Right lobe of liver (tissue), 6 donors: ENCODE results near the gene ATP13A3. TPM values are rescaled to one million over a fixed set of nuclear protein-coding genes. Genes with fewer than 3 reads are reported as not detected.

Experiments used
- ATAC-seq, 4 donors: fragments of 200-7000 bp; cut with Tn5 transposase; one replicate each; pipeline ENCODE4 v1.9.1; 2020; ENCODE audit warnings: mild to moderate bottlenecking in 4 of 4, moderate library complexity in 4 of 4
- DNase-seq, 3 donors: peaks; one replicate each; pipeline ENCODE4 v3.0.0-alpha.2; 2020
- H3K27ac ChIP-seq, 3 donors: fragments of 200-600 bp; one replicate each; pipeline ENCODE4 v1.8.0; 2022
- H3K27me3 ChIP-seq, 2 donors: fragments of 200-600 bp; one replicate each; pipeline ENCODE4 v1.8.0; 2022
- H3K36me3 ChIP-seq, 4 donors: fragments of 200-600 bp; sonication (generic) in 1 of 4; one replicate each; pipeline versions ENCODE4 v1.5.1 to v1.8.0; 2017 to 2022; ENCODE audit warnings: control low read depth in 1 of 4
- H3K4me1 ChIP-seq, 4 donors: fragments of 200-600 bp; sonication (generic) in 1 of 4; one replicate each; pipeline versions ENCODE4 v1.5.1 to v1.8.0; 2017 to 2022; ENCODE audit warnings: control low read depth in 1 of 4
- H3K4me3 ChIP-seq, 3 donors: fragments of 200-600 bp; one replicate each; pipeline ENCODE4 v1.8.0; 2022
- H3K9me3 ChIP-seq, 4 donors: fragments of 200-600 bp; sonication (generic) in 1 of 4; one replicate each; pipeline versions ENCODE4 v1.5.1 to v1.8.0; 2017 to 2022; ENCODE audit warnings: control low read depth in 1 of 4
- POLR2A ChIP-seq: fragments of 450-650 bp; IDR thresholded peaks from one replicate; pipeline ENCODE4 v1.6.1; 2017; ENCODE audit warnings: antibody characterized with exemption, mild to moderate bottlenecking
- WGBS: methylation state at CpG from one replicate; pipeline ENCODE4 v1.1.6; 2018; ENCODE audit warnings: low coverage, low lambda C conversion rate; ENCODE audit not compliant: insufficient coverage; ENCODE audit errors: missing lambda C conversion rate; 5-methylcytosine and 5-hydroxymethylcytosine counted together
- intact Hi-C, 2 donors: fragments of 100-400 bp; cut with DNase I; formaldehyde crosslinking; loops; one replicate each; pipeline versions ENCODE4 v1.11.2 to v1.14.1; 2022
- total RNA-seq, 6 experiments: library from RNA; depleted of rRNA in 2 of 6; stranded (reverse); fragments of >200 nt in 2 of 6; fragmentation: NEBNext Ultra II Directional in 3 of 6; extraction: Animal tissue kit (Norgen Biotek cat#: 25700) in 3 of 6; gene quantifications; one replicate each; pipeline versions ENCODE4 v1.1.0 to v1.2.4, GENCODE V29; 2016 to 2023
- TF ChIP-seq, protein P1 (sequence below), 4 donors: fragments of 200-600 bp in 3 of 4; fragments of 450-650 bp in 1 of 4; IDR thresholded peaks; one replicate each; pipeline versions ENCODE4 v1.5.1 to v1.8.0; 2016 to 2022; ENCODE audit warnings: antibody characterized with exemption in 4 of 4, mild to moderate bottlenecking in 2 of 4
- donor health status: DM: no; HTN: yes; CAD: no.
- donor health status: DM: no; HTN: no; CAD: no.
- donor health status: DM: no; HTN: no; CAD: no.
- donor health status: DM: no; HTN: yes; CAD: no.
- donor health status: DM: no; HTN: yes; CAD: no.

ATP13A3 gene
- total RNA-seq, 6 experiments from 2014 or later = 109 to 172 (median 145) TPM

DNA sequence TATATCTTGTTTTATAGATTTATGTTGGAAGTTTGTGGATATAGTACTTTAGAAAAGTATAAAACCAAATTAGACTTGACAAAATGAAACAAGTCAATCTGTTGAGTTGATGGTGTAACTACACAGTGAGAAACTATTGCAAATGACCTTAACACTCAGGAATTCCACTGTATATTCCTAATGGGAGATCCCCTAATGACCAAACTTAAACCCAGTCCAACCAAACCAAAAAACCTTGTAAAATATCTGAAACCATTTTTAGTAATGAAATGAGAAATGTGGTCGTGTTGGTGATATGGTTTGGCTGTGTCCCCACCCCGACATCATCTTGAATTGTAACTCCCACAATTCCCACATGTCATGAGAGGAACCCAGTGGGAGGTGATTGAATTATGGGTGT is 31.9 kb upstream of the ATP13A3 start:
- Histone ChIP-seq H3K27ac (no peak overlapping the region), H3K4me3 (no peak overlapping the region), H3K9me3 (no peaks in the 10 kb centered on the region), H3K4me1 (peaks cover 0 to 18% (median 8%) of the 10 kb centered on the region in 4 donors), H3K27me3 (no peaks in the 10 kb centered on the region), H3K36me3 (no peaks in the 10 kb centered on the region)
- TF ChIP-seq, protein P1, sequence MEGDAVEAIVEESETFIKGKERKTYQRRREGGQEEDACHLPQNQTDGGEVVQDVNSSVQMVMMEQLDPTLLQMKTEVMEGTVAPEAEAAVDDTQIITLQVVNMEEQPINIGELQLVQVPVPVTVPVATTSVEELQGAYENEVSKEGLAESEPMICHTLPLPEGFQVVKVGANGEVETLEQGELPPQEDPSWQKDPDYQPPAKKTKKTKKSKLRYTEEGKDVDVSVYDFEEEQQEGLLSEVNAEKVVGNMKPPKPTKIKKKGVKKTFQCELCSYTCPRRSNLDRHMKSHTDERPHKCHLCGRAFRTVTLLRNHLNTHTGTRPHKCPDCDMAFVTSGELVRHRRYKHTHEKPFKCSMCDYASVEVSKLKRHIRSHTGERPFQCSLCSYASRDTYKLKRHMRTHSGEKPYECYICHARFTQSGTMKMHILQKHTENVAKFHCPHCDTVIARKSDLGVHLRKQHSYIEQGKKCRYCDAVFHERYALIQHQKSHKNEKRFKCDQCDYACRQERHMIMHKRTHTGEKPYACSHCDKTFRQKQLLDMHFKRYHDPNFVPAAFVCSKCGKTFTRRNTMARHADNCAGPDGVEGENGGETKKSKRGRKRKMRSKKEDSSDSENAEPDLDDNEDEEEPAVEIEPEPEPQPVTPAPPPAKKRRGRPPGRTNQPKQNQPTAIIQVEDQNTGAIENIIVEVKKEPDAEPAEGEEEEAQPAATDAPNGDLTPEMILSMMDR (IDR thresholded peaks at IDR 0.05) = no peak
- TF ChIP-seq POLR2A = no peak
- WGBS = 80% methylated on average over 2 of the region's 2 CpGs
- ATAC-seq = peak in 1 of 4 donors; percentile 15
- DNase-seq = no peak
- intact Hi-C loops = no loop called here

DNA sequence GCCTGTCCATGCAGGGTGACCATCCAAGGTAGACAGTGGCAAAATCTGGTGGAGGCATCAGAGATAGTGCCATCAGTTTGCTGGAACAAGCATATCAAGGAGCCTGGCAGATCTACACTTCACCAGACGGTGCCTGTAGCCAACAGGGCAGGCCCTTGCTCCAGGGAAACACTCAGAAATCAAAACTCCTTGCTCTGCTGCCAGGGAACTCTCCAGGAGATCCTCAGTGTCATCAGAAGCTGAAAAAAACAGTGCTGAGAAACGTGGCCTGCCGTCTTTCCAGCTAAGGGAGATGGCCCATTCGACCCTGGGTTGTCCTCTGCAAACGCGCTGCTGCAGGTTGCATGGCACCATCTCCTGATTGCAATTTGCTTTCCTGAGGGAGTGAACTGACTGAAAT is 30.5 kb upstream of the ATP13A3 start:
- ATAC-seq = no peak
- intact Hi-C loops = no loop called here
- TF ChIP-seq, protein P1 (IDR thresholded peaks at IDR 0.05) = no peak
- TF ChIP-seq POLR2A = no peak
- Histone ChIP-seq H3K9me3 (no peaks in the 10 kb centered on the region), H3K27me3 (no peaks in the 10 kb centered on the region), H3K36me3 (no peaks in the 10 kb centered on the region), H3K27ac (no peak overlapping the region), H3K4me3 (no peak overlapping the region), H3K4me1 (peaks cover 0 to 13% (median 4%) of the 10 kb centered on the region in 4 donors)
- WGBS = 40% methylated on average over 3 of the region's 6 CpGs
- no peak for DNase-seq

DNA sequence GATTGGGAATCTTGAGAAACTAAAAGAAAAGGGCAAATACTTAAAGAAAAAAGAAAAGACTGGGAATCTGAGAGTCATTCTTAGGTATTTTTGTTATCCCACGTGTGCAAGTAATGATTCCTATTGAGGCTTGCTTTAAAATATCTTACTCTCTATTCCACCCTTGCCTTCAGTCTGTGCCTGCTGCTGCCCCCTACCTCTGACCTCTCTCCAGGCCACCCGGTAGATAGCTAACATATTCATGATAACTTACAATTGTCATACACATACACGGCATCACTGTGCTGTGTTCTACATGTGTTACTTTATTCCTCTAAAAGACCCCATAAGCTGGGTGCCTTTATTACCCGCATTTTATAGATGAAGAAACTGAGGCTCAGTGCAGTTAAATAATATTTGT is 27.8 kb upstream of the ATP13A3 start:
- WGBS = 62% methylated on average over 4 of the region's 4 CpGs
- DNase-seq (no peak), ATAC-seq (no peak)
- Histone ChIP-seq H3K4me1 (no peaks in the 10 kb centered on the region), H3K27ac (no peak overlapping the region), H3K9me3 (no peaks in the 10 kb centered on the region), H3K36me3 (no peaks in the 10 kb centered on the region), H3K27me3 (no peaks in the 10 kb centered on the region), H3K4me3 (no peak overlapping the region)
- no peak for TF ChIP-seq POLR2A
- TF ChIP-seq, protein P1 (IDR thresholded peaks at IDR 0.05) = no peak
- intact Hi-C loops = no loop called here

DNA sequence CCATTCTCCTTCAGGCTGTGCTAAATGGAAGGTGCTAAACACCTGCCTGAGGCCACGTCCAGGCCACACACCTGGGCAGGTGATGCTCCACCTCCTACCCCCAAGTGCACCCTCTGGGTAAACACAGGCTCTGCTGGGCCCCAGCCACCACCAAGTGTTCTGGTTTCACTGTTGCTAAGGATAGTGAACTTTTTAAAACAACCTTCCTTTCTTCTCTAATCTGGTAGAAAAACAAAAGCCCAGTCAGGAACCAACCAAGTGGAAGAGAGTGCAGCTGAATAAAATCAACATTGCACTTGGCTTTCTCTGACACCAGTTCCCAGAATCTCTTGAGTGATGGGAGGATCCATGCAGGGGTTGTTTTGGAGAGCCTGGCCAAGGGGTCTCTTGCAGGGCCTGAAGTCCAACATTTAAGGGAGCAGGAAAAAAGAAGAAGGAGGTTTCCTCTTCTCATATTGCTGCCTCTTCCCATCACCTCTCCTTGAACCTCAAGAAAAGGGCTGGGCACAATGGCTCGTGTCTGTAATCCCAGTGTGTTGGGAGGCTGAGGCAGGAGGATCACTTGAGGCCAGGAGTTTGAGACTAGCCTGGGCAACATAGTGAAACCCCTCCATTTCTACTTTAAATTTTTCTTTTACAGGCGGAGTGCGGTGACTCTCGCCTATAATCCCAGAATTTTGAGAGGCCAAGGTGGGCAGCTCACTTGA is 26.2 kb upstream of the ATP13A3 start:
- Histone ChIP-seq H3K9me3 (no peaks in the 10 kb centered on the region), H3K36me3 (no peaks in the 10 kb centered on the region), H3K27ac (no peak overlapping the region), H3K27me3 (no peaks in the 10 kb centered on the region), H3K4me1 (no peaks in the 10 kb centered on the region), H3K4me3 (no peak overlapping the region)
- peak in 2 of 4 donors; percentile 53 to 58 for ATAC-seq
- TF ChIP-seq, protein P1 (IDR thresholded peaks at IDR 0.05) = no peak
- TF ChIP-seq POLR2A = no peak
- intact Hi-C loops = no loop called here
- DNase-seq = no peak
- WGBS = 83% methylated on average over 4 of the region's 5 CpGs
